ENCODE results near the gene AFAP1. TPM values are rescaled to one million over a fixed set of nuclear protein-coding genes. Genes with fewer than 3 reads are reported as not detected.

AFAP1 gene
- total and polyA plus RNA-seq, 2 of the 4 experiments (the other 2 are of a cell fraction): 48.2 to 80.9 TPM

DNA sequence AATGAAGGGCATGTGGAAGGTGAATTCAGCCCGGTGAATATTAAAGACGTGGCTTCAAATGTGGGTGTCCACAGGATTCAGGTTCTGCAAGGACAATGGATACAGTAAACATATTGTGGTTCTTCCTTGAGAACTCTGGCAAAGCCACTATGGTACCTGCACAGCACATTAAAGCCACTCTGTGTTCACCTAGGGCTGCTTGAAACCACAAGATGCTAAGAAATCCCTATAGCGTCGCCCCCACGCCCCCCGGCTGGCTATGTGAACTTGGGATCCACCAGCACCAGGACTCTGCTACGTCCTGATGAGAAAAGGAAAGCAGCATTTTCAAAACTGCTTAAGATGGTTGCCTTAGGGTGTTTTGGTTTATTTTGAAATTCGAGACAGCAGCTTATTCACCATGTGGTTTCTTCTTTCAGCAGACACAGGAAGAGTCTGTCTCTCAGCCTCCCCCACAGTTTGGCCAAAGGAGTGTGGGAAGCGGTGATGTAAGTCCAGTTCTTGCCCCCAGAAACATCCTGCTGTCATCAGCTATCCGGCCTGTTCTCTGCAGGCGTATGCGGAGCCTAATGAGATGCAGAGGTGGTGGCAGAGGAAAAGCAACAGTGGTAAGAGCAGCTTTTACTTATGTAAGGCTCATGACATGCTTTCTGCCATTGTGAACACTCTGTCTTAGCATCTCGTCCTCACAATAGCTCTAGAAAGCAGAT lies 111.5 kb downstream of the AFAP1 start (continued):
- peak; percentile 61 for TF ChIP-seq FOS (IDR thresholded peaks at IDR 0.05; ENCODE audit: low read depth, low read length)
- no peak for TF ChIP-seq RCOR1 (IDR thresholded peaks at IDR 0.05; ENCODE audit: insufficient replicate concordance, low read length)
- TF ChIP-seq, protein P1, sequence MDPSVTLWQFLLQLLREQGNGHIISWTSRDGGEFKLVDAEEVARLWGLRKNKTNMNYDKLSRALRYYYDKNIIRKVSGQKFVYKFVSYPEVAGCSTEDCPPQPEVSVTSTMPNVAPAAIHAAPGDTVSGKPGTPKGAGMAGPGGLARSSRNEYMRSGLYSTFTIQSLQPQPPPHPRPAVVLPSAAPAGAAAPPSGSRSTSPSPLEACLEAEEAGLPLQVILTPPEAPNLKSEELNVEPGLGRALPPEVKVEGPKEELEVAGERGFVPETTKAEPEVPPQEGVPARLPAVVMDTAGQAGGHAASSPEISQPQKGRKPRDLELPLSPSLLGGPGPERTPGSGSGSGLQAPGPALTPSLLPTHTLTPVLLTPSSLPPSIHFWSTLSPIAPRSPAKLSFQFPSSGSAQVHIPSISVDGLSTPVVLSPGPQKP (IDR thresholded peaks at IDR 0.05; ENCODE audit: borderline replicate concordance, low read depth, low read length): no peak
- TF ChIP-seq, protein P2, sequence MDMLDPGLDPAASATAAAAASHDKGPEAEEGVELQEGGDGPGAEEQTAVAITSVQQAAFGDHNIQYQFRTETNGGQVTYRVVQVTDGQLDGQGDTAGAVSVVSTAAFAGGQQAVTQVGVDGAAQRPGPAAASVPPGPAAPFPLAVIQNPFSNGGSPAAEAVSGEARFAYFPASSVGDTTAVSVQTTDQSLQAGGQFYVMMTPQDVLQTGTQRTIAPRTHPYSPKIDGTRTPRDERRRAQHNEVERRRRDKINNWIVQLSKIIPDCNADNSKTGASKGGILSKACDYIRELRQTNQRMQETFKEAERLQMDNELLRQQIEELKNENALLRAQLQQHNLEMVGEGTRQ (IDR thresholded peaks at IDR 0.05; ENCODE audit: low read depth, low read length): no peak
- 0 out of 2 replicates have a peak, but pooled peaks have one; percentile 20 for TF ChIP-seq CHD1 (IDR thresholded peaks at IDR 0.05; ENCODE audit: low read depth, low read length)
- TF ChIP-seq MAFK (IDR thresholded peaks at IDR 0.05; ENCODE audit: low read depth, low read length): no peak

All from IMR-90 (cell line).